Stomach (tissue), 9 donors: Measurements from ENCODE around the gene PDCD1. TPM values are rescaled to one million over a fixed set of nuclear protein-coding genes. Genes with fewer than 3 reads are reported as not detected.
"Not testable (repeated sequence)": the region's sequence is repeated elsewhere in the genome, so short reads cannot be mapped to it uniquely, and the experiment has no call there.

Source experiments
- DNase-seq, 2 donors: peaks; one replicate each; pipeline versions ENCODE4 v3.0.0 to v3.0.0-alpha.2; 2013 to 2019
- H3K27ac ChIP-seq, 5 donors: fragments of 200-600 bp in 4 of 5; sonication (generic) in 4 of 5; one replicate each; pipeline ENCODE4 v1.5.1; 2013 to 2019; ENCODE audit warnings: mild to moderate bottlenecking in 1 of 5, moderate library complexity in 1 of 5
- H3K27me3 ChIP-seq, 3 donors: fragments of 200-600 bp; sonication (generic); one replicate each; pipeline ENCODE4 v1.5.1; 2017 to 2019; ENCODE audit warnings: mixed run types in 1 of 3
- H3K36me3 ChIP-seq, 4 donors: fragments of 200-600 bp; sonication (generic); 1 replicate in 3 of 4; 2 replicates in 1 of 4; pipeline ENCODE4 v1.5.1; 2016 to 2019
- H3K4me1 ChIP-seq, 4 donors: fragments of 200-600 bp; sonication (generic); one replicate each; pipeline ENCODE4 v1.5.1; 2016 to 2019
- H3K4me3 ChIP-seq, 4 donors: fragments of 200-600 bp; sonication (generic) in 3 of 4; one replicate each; pipeline ENCODE4 v1.5.1; 2016 to 2019; ENCODE audit warnings: mild to moderate bottlenecking in 1 of 4
- H3K9me3 ChIP-seq, 4 donors: fragments of 200-600 bp; sonication (generic); one replicate each; pipeline ENCODE4 v1.5.1; 2016 to 2019
- EP300 ChIP-seq: sonication (generic); formaldehyde crosslinking; IDR thresholded peaks from one replicate; pipeline ENCODE4 v1.6.1; 2017; ENCODE audit warnings: antibody characterized with exemption
- POLR2A ChIP-seq, 4 donors: fragments of 450-650 bp; IDR thresholded peaks; one replicate each; pipeline ENCODE4 v1.6.1; 2016; ENCODE audit warnings: antibody characterized with exemption in 4 of 4, control low read depth in 2 of 4, mild to moderate bottlenecking in 1 of 4, moderate library complexity in 1 of 4
- POLR2AphosphoS5 ChIP-seq, 3 donors: sonication (generic); formaldehyde crosslinking; IDR thresholded peaks; one replicate each; pipeline ENCODE4 v1.6.1; 2016; ENCODE audit warnings: antibody characterized with exemption in 3 of 3
- WGBS, 5 donors: extraction: QIAGEN DNeasy Blood & Tissue Kit in 3 of 5; methylation state at CpG; one replicate each; pipeline versions ENCODE4 v1.1.5 to v1.1.7; 2013 to 2018; 5-methylcytosine and 5-hydroxymethylcytosine counted together
- intact Hi-C: fragments of 100-400 bp; cut with DNase I; formaldehyde crosslinking; loops from one replicate; pipeline ENCODE4 v1.15.1; 2023; ENCODE audit warnings: low total_unique reads
- polyA plus RNA-seq, 3 donors: library from polyadenylated mRNA; stranded (reverse); fragments of 200-250 nt; gene quantifications; one replicate each; pipeline ENCODE4 v1.2.3, GENCODE V29; 2013
- total RNA-seq, 5 donors: library from RNA; depleted of rRNA; stranded (reverse); fragments of >200 nt; gene quantifications; one replicate each; pipeline versions ENCODE4 v1.1.0 to v1.2.3, GENCODE V29; 2014 to 2016
- TF ChIP-seq, protein P1 (sequence below), 7 experiments: fragments of 450-650 bp in 4 of 7; fragments of 200-600 bp in 3 of 7; sonication (generic) in 3 of 7; IDR thresholded peaks; one replicate each; pipeline ENCODE4 v1.5.1; 2016 to 2019; ENCODE audit warnings: antibody characterized with exemption in 7 of 7, control low read depth in 2 of 7, mild to moderate bottlenecking in 1 of 7
- donor health status: healthy with polysubstance abuse.
- donor health status: Bipolar disorder and iron deficiency.
- donor health status: healthy.

The PDCD1 gene
- total and polyA plus RNA-seq, 8 donors, result 0.18 to 2.2 (median 0.60) TPM; not detected in 3

DNA sequence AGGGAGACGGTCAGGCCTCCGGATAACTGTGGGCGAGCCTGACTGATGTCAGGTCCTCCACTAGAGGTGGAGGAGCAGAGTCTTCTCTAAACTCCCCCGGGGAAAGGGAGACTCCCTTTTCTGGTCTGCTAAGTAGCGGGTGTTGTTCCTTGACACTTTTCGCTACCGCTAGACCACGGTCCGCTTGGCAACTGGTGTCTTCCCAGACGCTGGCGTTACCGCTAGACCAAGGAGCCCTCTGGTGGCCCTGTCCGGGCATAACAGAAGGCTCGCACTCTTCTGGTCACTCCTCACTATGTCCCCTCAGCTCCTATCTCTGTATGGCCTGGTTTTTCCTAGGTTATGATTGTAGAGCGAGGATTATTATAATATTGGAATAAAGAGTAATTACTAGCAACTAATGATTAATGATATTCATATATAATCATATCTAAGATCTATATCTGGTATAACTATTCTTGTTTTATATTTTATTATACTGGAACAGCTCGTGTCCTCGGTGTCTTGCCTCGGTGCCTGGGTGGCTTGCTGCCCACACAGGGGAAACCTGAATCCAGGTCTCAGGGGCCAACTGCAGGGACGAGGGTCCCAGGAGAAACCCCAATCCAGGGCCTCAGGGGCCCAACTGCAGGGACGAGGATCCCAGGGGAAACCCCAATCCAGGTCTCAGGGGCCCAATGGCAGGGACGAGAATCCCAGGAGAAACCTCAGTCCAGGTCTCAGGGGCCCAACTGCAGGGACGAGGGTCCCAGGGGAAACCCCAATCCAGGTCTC is 17.2 kb upstream of the PDCD1 start:
- H3K27ac ChIP-seq, DNase-seq, H3K36me3 ChIP-seq, H3K9me3 ChIP-seq, intact Hi-C loops, H3K4me3 ChIP-seq: not testable (repeated sequence)
- Histone ChIP-seq H3K27me3 (peaks cover 0 to 11% (median 0%) of the 10 kb centered on the region in 3 donors), H3K4me1 (peaks cover 0 to 11% (median 9%) of the 10 kb centered on the region in 4 donors)
- 51 to 77% (median 55%) methylated on average over 12 to 22 of the region's 22 CpGs for WGBS, 5 donors
- TF ChIP-seq, protein P1, sequence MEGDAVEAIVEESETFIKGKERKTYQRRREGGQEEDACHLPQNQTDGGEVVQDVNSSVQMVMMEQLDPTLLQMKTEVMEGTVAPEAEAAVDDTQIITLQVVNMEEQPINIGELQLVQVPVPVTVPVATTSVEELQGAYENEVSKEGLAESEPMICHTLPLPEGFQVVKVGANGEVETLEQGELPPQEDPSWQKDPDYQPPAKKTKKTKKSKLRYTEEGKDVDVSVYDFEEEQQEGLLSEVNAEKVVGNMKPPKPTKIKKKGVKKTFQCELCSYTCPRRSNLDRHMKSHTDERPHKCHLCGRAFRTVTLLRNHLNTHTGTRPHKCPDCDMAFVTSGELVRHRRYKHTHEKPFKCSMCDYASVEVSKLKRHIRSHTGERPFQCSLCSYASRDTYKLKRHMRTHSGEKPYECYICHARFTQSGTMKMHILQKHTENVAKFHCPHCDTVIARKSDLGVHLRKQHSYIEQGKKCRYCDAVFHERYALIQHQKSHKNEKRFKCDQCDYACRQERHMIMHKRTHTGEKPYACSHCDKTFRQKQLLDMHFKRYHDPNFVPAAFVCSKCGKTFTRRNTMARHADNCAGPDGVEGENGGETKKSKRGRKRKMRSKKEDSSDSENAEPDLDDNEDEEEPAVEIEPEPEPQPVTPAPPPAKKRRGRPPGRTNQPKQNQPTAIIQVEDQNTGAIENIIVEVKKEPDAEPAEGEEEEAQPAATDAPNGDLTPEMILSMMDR (IDR thresholded peaks at IDR 0.05), result peak in 2 of 7 experiments; percentile 14 to 35

- Histone ChIP-seq H3K4me3 (no peak overlapping the region), H3K36me3 (no peaks in the 10 kb centered on the region), H3K27me3 (peaks cover 0 to 22% (median 0%) of the 10 kb centered on the region in 3 donors), H3K27ac (no peak overlapping the region), H3K9me3 (no peaks in the 10 kb centered on the region), H3K4me1 (peaks cover 0 to 6% (median 5%) of the 10 kb centered on the region in 4 donors)
- DNase-seq, result no peak
- WGBS, 5 donors, result 94 to 97% (median 96%) methylated on average over 17 of the region's 17 CpGs
- TF ChIP-seq EP300 (no peak), POLR2A (IDR thresholded peaks at IDR 0.05) (no peak), POLR2AphosphoS5 (IDR thresholded peaks at IDR 0.05) (no peak)
- TF ChIP-seq, protein P1 (IDR thresholded peaks at IDR 0.05), result no peak
- intact Hi-C loops, result no loop called here
These were observed 15.7 kb upstream of the PDCD1 start for GRCh38 chr2:241874277-241874925.

DNA sequence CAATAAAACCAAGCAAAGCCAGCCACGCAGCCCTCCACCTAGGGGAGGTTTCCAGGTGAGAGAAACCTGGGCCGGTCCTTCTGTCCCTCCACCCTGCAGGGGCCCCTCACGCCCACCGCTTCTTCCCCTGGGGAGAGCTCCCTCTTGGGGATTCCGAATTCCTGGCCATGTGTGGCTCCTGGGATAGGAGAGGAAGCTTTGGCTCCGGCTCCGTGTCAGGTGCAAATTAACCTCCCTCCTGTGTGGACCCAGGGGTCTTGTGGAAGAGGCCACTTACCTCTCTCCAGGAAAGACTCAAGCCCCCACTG is 15.1 kb upstream of the PDCD1 start:
- Histone ChIP-seq H3K4me1 (peaks cover 0 to 9% (median 6%) of the 10 kb centered on the region in 4 donors), H3K27ac (no peak overlapping the region), H3K27me3 (peaks cover 0 to 29% (median 2%) of the 10 kb centered on the region in 3 donors), H3K36me3 (no peaks in the 10 kb centered on the region), H3K9me3 (no peaks in the 10 kb centered on the region), H3K4me3 (no peak overlapping the region)
- DNase-seq, result no peak
- TF ChIP-seq EP300 (no peak), POLR2AphosphoS5 (IDR thresholded peaks at IDR 0.05) (no peak), POLR2A (IDR thresholded peaks at IDR 0.05) (no peak)
- TF ChIP-seq, protein P1 (IDR thresholded peaks at IDR 0.05), result no peak
- intact Hi-C loops, result no loop called here
- 83 to 98% (median 95%) methylated on average over 5 to 7 of the region's 7 CpGs for WGBS, 5 donors

- Histone ChIP-seq H3K27me3 (peaks cover 0 to 34% (median 3%) of the 10 kb centered on the region in 3 donors), H3K9me3 (no peaks in the 10 kb centered on the region), H3K4me3 (no peak overlapping the region), H3K4me1 (peaks cover 0 to 13% (median 3%) of the 10 kb centered on the region in 4 donors), H3K27ac (no peak overlapping the region), H3K36me3 (no peaks in the 10 kb centered on the region)
- no peak for TF ChIP-seq POLR2A (IDR thresholded peaks at IDR 0.05)
- WGBS, 5 donors, result 89 to 96% (median 92%) methylated on average over 40 to 54 of the region's 54 CpGs
- DNase-seq, result no peak
- intact Hi-C loops, result no loop called here
These were observed 14.5 kb upstream of the PDCD1 start for GRCh38 chr2:241873081-241873802.
